NCI-H146 (cell line): Measurements from ENCODE around the gene MDK.
A peak's percentile ranks its signal among the peaks of the same experiment; 100 is the strongest.
"Not testable (repeated sequence)": the region's sequence is repeated elsewhere in the genome, so short reads cannot be mapped to it uniquely, and the experiment has no call there.

Source experiments
- DNase-seq: peaks from one replicate; lab custom pipeline; 2025; lab: John Stamatoyannopoulos, UW

Gene MDK

GRCh38 chr11:46367244-46367915 is 14.1 kb upstream of the MDK start:
- DNase-seq: no peak

DNA sequence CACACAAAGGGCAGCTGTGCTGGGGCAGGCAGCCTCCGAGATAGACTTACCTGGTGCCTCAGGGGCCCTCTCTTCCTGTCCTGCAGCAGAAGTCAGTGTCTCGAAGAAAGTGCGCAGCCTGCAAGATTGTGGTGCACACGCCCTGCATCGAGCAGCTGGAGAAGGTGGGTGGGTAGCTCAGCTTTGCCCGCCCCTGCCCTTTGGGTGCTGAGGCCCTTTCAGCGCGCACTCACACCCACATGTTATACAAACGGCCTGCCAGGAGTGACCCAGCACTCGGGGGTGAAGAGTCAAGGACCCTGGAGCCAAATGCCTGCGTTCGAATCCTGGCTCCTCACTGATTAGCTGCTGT is 13.6 kb upstream of the MDK start:
- DNase-seq: no peak

- peak; percentile 43 for DNase-seq
Measured at GRCh38 chr11:46369458-46370152, 11.9 kb upstream of the MDK start.

DNA sequence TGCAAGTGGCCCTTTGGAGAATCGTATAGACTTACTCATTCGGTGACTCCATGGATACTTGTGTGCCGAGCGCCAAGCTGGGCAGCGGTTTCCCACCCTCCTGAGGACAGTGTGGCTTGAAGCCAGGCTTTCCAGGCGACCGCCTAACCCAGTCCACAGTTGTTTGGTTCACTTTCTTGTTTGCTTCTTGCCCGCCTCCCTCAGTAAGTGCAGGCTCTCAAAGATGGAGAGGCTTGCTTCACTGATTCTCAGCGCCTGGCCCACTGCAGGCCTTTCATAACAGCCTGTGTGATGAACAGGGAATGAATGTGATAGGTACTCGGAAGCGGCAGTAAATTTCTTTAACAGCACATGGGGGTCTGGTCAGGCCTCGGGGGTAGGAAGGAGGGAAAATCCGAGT is 11.2 kb upstream of the MDK start:
- DNase-seq: no peak

DNA sequence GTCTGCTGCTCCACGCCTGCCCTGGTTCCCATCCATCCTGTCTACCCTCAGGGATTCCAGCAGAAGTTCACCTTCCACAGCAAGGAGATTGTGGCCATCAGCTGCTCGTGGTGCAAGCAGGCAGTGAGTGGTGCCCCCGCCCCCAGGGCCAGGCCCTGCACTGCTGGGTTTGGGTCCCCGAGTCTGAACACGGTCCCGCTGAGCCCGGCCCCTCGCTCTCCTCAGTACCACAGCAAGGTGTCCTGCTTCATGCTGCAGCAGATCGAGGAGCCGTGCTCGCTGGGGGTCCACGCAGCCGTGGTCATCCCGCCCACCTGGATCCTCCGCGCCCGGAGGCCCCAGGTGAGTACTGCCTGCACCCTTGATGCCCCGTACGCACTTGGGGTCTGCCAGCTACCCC is 10.2 kb upstream of the MDK start:
- DNase-seq: not testable (repeated sequence)

GRCh38 chr11:46372086-46372485 is 9.4 kb upstream of the MDK start:
- DNase-seq: no peak

- DNase-seq: not testable (repeated sequence)
Measured at GRCh38 chr11:46372501-46372900, 9.0 kb upstream of the MDK start.

- no peak for DNase-seq
Measured at GRCh38 chr11:46373787-46374740, 7.4 kb upstream of the MDK start.

GRCh38 chr11:46374815-46375214 is 6.7 kb upstream of the MDK start:
- no peak for DNase-seq

DNA sequence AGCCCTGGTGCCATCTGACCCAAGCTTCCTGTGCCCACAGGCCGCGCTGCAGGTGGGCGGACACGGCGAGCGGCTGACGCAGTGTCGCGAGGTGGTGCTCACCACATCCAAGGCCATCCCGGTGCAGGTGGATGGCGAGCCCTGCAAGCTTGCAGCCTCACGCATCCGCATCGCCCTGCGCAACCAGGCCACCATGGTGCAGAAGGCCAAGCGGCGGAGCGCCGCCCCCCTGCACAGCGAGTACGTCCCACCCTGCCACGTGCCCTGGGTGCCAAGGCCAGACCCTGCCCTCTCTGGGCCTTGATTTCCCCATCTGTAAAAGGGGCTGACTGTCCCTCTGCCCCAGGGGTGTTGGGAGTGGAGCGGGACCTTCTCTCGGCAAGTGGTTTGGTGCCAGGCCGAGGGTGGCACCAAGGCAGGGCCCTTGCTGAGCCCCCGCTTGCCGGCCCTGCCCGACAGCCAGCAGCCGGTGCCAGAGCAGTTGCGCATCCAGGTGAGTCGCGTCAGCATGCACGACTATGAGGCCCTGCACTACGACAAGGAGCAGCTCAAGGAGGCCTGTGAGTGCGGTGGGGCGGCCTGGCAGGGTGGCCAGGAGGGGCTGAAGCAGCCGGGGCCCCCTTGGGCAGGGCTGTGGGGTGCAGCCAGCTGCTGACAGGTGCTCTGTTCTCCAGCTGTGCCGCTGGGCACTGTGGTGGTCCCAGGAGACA is 5.9 kb upstream of the MDK start:
- no peak for DNase-seq

GRCh38 chr11:46376258-46377050 is 5.0 kb upstream of the MDK start:
- DNase-seq: no peak

GRCh38 chr11:46377290-46377689 is 4.2 kb upstream of the MDK start:
- DNase-seq: no peak

- DNase-seq: no peak
Measured at GRCh38 chr11:46377831-46378230, 3.6 kb upstream of the MDK start.

DNA sequence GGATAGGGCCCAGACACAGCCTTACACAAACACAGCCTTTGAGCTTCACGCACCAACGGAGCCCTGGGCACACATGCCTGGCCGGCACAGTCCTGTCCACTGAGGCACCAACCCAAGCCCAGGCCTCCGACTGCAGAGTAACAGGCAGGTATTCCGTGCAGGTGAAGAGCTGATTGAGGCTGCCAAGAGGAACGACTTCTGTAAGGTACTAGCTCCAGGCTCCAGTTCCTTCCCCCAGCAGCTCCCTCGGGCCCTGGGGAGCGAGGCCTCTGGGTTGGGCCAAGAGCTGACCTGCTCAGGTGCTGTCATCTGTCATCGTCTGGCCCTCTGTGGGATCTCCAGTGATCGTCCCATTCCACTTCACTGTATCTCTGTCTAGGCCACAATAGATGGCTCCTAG is 3.2 kb upstream of the MDK start:
- no peak for DNase-seq

DNA sequence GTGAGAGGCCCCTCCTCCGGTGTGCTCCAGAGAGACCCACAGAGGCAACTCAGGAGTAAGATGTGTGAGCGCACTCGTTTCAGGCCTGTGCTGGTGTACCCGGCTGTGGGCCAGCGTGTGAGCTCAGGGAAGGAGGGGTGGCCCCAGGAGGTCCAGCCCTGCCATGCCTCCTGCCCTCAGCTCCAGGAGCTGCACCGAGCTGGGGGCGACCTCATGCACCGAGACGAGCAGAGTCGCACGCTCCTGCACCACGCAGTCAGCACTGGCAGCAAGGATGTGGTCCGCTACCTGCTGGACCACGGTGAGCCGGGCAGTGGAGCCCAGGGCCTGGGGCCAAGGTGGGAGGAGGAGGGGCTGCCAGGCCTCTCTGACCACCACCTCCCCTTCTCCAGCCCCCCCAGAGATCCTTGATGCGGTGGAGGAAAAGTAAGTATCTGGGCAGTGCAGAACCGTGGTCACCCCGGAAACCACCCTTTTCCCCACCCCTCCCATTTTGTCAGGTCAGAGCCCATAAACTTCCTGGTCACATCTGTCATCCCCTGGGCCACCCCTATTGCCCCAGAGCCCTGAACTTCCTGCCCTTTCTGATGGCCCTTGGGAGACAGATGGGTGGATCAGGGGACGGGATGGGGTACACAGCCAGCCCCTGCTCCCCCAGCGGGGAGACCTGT is 2.5 kb upstream of the MDK start:
- DNase-seq: no peak

DNA sequence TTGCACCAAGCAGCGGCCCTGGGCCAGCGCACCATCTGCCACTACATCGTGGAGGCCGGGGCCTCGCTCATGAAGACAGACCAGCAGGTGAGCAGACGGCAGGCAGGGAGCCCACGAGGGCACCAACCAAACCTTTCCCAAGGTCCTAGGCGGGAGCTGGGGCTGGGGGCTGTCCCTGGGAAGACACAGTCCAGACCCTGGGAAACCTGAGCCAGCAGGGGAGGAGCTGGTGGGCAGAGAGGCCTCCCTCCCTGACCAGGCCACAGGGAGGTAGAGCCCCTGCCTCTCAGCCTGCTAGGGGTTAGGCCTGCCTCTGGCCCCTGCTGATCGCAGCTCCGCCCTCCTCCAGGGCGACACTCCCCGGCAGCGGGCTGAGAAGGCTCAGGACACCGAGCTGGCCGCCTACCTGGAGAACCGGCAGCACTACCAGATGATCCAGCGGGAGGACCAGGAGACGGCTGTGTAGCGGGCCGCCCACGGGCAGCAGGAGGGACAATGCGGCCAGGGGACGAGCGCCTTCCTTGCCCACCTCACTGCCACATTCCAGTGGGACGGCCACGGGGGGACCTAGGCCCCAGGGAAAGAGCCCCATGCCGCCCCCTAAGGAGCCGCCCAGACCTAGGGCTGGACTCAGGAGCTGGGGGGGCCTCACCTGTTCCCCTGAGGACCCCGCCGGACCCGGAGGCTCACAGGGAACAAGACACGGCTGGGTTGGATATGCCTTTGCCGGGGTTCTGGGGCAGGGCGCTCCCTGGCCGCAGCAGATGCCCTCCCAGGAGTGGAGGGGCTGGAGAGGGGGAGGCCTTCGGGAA is 1.8 kb upstream of the MDK start:
- DNase-seq: not testable (repeated sequence)

DNA sequence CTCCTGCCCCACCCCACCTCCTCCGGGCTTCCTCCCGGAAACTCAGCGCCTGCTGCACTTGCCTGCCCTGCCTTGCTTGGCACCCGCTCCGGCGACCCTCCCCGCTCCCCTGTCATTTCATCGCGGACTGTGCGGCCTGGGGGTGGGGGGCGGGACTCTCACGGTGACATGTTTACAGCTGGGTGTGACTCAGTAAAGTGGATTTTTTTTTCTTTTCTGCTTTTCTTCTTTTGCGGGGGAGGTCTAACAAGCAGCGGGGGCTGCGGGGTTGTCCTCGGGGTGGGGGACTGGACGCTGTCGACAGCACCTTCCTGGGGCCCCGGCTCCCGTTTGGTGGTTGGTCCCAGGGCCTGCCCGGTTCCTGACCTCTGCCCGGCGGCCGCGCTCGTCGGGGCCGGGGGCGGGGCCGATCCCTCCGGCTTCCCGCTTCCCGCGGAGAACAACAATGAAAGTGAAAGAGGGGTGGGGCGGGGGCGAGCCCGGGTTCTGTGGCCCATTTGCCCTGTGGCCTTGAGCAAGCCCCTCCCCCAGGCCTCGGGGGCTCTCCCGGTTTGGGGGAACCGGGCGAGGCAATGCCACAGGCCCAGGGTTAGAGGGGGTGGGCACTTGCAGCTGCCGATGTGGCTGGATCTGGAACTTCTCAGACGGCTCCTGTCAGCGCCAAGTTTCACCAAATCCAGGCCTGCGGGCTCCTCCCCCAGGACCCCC is 975 bp upstream of the MDK start:
- DNase-seq: no peak

DNA sequence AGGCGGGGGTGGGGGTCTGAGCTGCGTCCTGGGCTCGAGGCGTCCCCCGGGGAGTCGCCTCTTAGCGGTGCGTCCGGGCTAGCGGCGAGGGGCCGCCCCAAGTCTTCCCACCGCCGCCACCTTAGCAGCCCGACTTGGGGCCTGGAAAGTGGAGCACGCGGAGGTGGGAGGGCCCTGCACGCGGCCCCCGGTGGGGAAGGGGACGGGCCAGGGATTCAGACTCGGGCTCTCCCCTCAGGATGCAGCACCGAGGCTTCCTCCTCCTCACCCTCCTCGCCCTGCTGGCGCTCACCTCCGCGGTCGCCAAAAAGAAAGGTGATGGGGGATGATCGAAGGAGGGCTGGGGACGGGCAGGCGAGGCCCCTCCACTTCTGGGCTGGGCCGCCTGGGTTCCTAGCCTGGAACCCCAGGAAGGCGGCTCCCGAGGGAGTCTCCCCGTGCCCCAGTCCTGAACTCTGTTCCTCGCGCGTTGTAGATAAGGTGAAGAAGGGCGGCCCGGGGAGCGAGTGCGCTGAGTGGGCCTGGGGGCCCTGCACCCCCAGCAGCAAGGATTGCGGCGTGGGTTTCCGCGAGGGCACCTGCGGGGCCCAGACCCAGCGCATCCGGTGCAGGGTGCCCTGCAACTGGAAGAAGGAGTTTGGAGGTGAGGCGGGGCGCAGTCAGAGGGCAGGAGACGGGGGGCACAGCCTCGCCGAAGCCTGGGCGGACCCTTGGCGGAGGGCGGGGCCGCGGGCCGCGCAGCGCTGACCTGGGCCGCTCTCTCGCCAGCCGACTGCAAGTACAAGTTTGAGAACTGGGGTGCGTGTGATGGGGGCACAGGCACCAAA is 563 bp downstream of the MDK start:
- peak; percentile 45 for DNase-seq
